HepG2 (cell line): ENCODE results near the gene HIRA. TPM values are rescaled to one million over a fixed set of nuclear protein-coding genes. Genes with fewer than 3 reads are reported as not detected.

Experiments used
- ARID5B ChIP-seq: IDR thresholded peaks from 2 replicates; pipeline ENCODE4 v1.4.0; 2020; ENCODE audit warnings: mild to moderate bottlenecking, missing genetic modification reagents
- EHMT2 ChIP-seq: fragments of 200-600 bp; sonication (generic); IDR thresholded peaks from 2 replicates; pipeline ENCODE4 v1.7.0; 2017; ENCODE audit warnings: antibody characterized with exemption, low read depth, low read length, borderline replicate concordance
- FIP1L1 ChIP-seq: fragments of 200-400 bp; formaldehyde crosslinking; IDR thresholded peaks from 2 replicates; pipeline ENCODE4 v1.6.1; 2018; ENCODE audit warnings: low read depth, mild to moderate bottlenecking, low read length, moderate library complexity, borderline replicate concordance; ENCODE audit not compliant: insufficient read depth
- HDAC2 ChIP-seq: sonication (generic); formaldehyde crosslinking; IDR thresholded peaks from 2 replicates; pipeline ENCODE4 v1.4.0; 2020; ENCODE audit warnings: missing genetic modification reagents
- IKZF5 ChIP-seq: IDR thresholded peaks from 2 replicates; pipeline ENCODE4 v1.6.1; 2018; ENCODE audit warnings: missing genetic modification reagents, mild to moderate bottlenecking, missing compliant biosample characterization
- MATR3 ChIP-seq: sonication (generic); formaldehyde crosslinking; IDR thresholded peaks from 2 replicates; pipeline ENCODE4 v1.4.0; 2020; ENCODE audit warnings: missing genetic modification reagents
- NR1H2 ChIP-seq: sonication (generic); formaldehyde crosslinking; IDR thresholded peaks from 2 replicates; pipeline ENCODE4 v1.8.1; 2022; ENCODE audit warnings: low read depth, missing genetic modification reagents, borderline replicate concordance
- PBX3 ChIP-seq: sonication (generic); formaldehyde crosslinking; IDR thresholded peaks from 2 replicates; pipeline ENCODE4 v1.8.1; 2023; ENCODE audit warnings: missing genetic modification reagents, inconsistent platforms, borderline replicate concordance
- PCBP2 ChIP-seq: fragments of 200-400 bp; formaldehyde crosslinking; optimal IDR thresholded peaks from 2 replicates; pipeline ENCODE3; 2018; ENCODE audit warnings: low read length, low read depth; ENCODE audit not compliant: poor library complexity, severe bottlenecking
- SCMH1 ChIP-seq: sonication (generic); formaldehyde crosslinking; IDR thresholded peaks from 2 replicates; pipeline ENCODE4 v1.9.0; 2021; ENCODE audit warnings: missing genetic modification reagents, mild to moderate bottlenecking, borderline replicate concordance
- SNAPC5 ChIP-seq: sonication (generic); formaldehyde crosslinking; IDR thresholded peaks from 2 replicates; pipeline ENCODE4 v1.8.1; 2023; ENCODE audit warnings: mild to moderate bottlenecking, missing genetic modification reagents, borderline replicate concordance
- SRY ChIP-seq: sonication (generic); formaldehyde crosslinking; IDR thresholded peaks from 2 replicates; pipeline ENCODE4 v1.8.0; 2022; ENCODE audit warnings: mild to moderate bottlenecking, missing genetic modification reagents
- TCF7 ChIP-seq: sonication (generic); IDR thresholded peaks from 2 replicates; pipeline ENCODE4 v1.6.1; 2016; ENCODE audit warnings: antibody characterized with exemption, low read depth
- U2AF2 ChIP-seq: fragments of 200-400 bp; formaldehyde crosslinking; IDR thresholded peaks from 2 replicates; pipeline ENCODE4 v1.6.1; 2017; ENCODE audit warnings: low read depth, mild to moderate bottlenecking, low read length
- WIZ ChIP-seq: sonication (generic); formaldehyde crosslinking; IDR thresholded peaks from 2 replicates; pipeline ENCODE4 v1.5.1; 2020; ENCODE audit warnings: mild to moderate bottlenecking, missing genetic modification reagents
- ZFP36L1 ChIP-seq: sonication (generic); formaldehyde crosslinking; IDR thresholded peaks from 2 replicates; pipeline ENCODE4 v1.8.0; 2022; ENCODE audit warnings: mild to moderate bottlenecking, missing genetic modification reagents, moderate library complexity
- ZFP90 ChIP-seq: sonication (generic); formaldehyde crosslinking; IDR thresholded peaks from 2 replicates; pipeline ENCODE4 v1.8.0; 2022; ENCODE audit warnings: missing genetic modification reagents, mild to moderate bottlenecking, inconsistent platforms, borderline replicate concordance
- ZIK1 ChIP-seq: sonication (generic); formaldehyde crosslinking; IDR thresholded peaks from 2 replicates; pipeline ENCODE4 v1.5.0; 2020; ENCODE audit warnings: mild to moderate bottlenecking, low read depth, missing genetic modification reagents, borderline replicate concordance
- ZNF136 ChIP-seq: sonication (generic); formaldehyde crosslinking; IDR thresholded peaks from 2 replicates; pipeline ENCODE4 v1.8.1; 2022; ENCODE audit warnings: low read depth, mild to moderate bottlenecking, moderate library complexity, missing genetic modification reagents
- ZNF3 ChIP-seq: IDR thresholded peaks from 2 replicates; pipeline ENCODE4 v1.7.0; 2017; ENCODE audit warnings: inconsistent platforms
- ZNF30 ChIP-seq: sonication (generic); formaldehyde crosslinking; IDR thresholded peaks from 2 replicates; pipeline ENCODE4 v1.5.0; 2020; ENCODE audit warnings: mild to moderate bottlenecking, missing genetic modification reagents
- ZNF484 ChIP-seq: sonication (generic); formaldehyde crosslinking; IDR thresholded peaks from 2 replicates; pipeline ENCODE4 v1.5.1; 2020; ENCODE audit warnings: mild to moderate bottlenecking, low read depth, missing genetic modification reagents, borderline replicate concordance
- ZNF570 ChIP-seq: sonication (generic); formaldehyde crosslinking; IDR thresholded peaks from 2 replicates; pipeline ENCODE4 v1.4.0; 2020; ENCODE audit warnings: mild to moderate bottlenecking, missing genetic modification reagents, borderline replicate concordance
- ZNF792 ChIP-seq: IDR thresholded peaks from 2 replicates; pipeline ENCODE4 v1.6.1; 2016
- polyA plus RNA-seq, 8 experiments: library from polyadenylated mRNA; depleted of rRNA in 3 of 8; stranded (reverse) in 7 of 8; unstranded in 1 of 8; fragments of >200 nt; fragmentation: Illumina TruSeq in 4 of 8; extraction: Trizol in 4 of 8; gene quantifications; 2 replicates each; pipeline versions ENCODE4 v1.2.1 to v1.2.3, GENCODE V29; 2011 to 2016; ENCODE audit warnings: low read depth in 4 of 8, missing spikeins in 1 of 8, mixed read lengths in 1 of 8; ENCODE audit not compliant: insufficient read depth in 1 of 8
- total RNA-seq, 5 experiments: library from RNA; depleted of rRNA; stranded (reverse); fragments of >200 nt; fragmentation: Illumina TruSeq; extraction: Trizol; gene quantifications; 2 replicates each; pipeline ENCODE4 v1.2.3, GENCODE V29; 2016; ENCODE audit warnings: low read depth in 1 of 5

Gene HIRA
- total and polyA plus RNA-seq, 2 of the 13 experiments (the other 11 are each of a cell fraction or from before 2014, with no cell fraction given), result 21.5 to 29.2 TPM

- TF ChIP-seq ZIK1 (CRISPR knock-in tag) (0 out of 2 replicates have a peak, but pooled peaks have one; percentile 10), SNAPC5 (CRISPR knock-in tag) (no peak), ZFP36L1 (CRISPR knock-in tag) (0 out of 2 replicates have a peak, but pooled peaks have one; percentile 50), ZNF136 (CRISPR knock-in tag) (no peak), ZNF3 (CRISPR knock-in tag) (no peak), WIZ (CRISPR knock-in tag) (no peak), U2AF2 (no peak), IKZF5 (CRISPR knock-in tag) (no peak), ARID5B (CRISPR knock-in tag) (no peak), PCBP2 (no peak), PBX3 (CRISPR knock-in tag) (peak; percentile 83; the same call in 1 of the 2 replicates), ZNF484 (CRISPR knock-in tag) (no peak), FIP1L1 (no peak), EHMT2 (no peak), NR1H2 (CRISPR knock-in tag) (0 out of 2 replicates have a peak, but pooled peaks have one; percentile 61), MATR3 (CRISPR knock-in tag) (no peak), SCMH1 (CRISPR knock-in tag) (no peak), TCF7 (no peak), ZNF570 (no peak), HDAC2 (CRISPR knock-in tag) (0 out of 2 replicates have a peak, but pooled peaks have one; percentile 49), SRY (no peak; the same call in 1 of the 2 replicates), ZFP90 (CRISPR knock-in tag) (no peak; the same call in 1 of the 2 replicates), ZNF30 (CRISPR knock-in tag) (no peak), ZNF792 (CRISPR knock-in tag) (no peak; the same call in 1 of the 2 replicates)
These were observed 16.0 kb upstream of the HIRA start, which contains the start of gene C22orf39 (continued) for GRCh38 chr22:19447330-19448075.
